Fibroblast of villous mesenchyme (primary cell): ENCODE data around the gene GPR153. TPM values are rescaled to one million over a fixed set of nuclear protein-coding genes. Genes with fewer than 3 reads are reported as not detected.
A peak's percentile ranks its signal among the peaks of the same experiment; 100 is the strongest.

ENCODE experiments used
- DNase-seq: peaks from one replicate; pipeline ENCODE4 v3.0.0-alpha.2; 2010; ENCODE audit warnings: low read depth
- H3K4me3 ChIP-seq: 2 replicates; pipeline ENCODE4 v1.5.1; 2011; ENCODE audit warnings: low read depth, mild to moderate bottlenecking, low read length
- CTCF ChIP-seq: IDR thresholded peaks from 2 replicates; pipeline ENCODE4 v1.5.1; 2012; ENCODE audit warnings: low read depth, mild to moderate bottlenecking, low read length; ENCODE audit not compliant: insufficient read depth
- total RNA-seq: library from RNA; depleted of rRNA; stranded (reverse); fragments of >200 nt; gene quantifications from 2 replicates; pipeline ENCODE4 v1.2.3, GENCODE V29; 2012

GPR153 gene
- total RNA-seq, 1 donor, result 5.2 TPM

GRCh38 chr1:6302568-6302967, 41.7 kb upstream of the GPR153 start:
- H3K4me3 ChIP-seq, result no peak overlapping the region
- DNase-seq, result no peak
- no peak for TF ChIP-seq CTCF

DNA sequence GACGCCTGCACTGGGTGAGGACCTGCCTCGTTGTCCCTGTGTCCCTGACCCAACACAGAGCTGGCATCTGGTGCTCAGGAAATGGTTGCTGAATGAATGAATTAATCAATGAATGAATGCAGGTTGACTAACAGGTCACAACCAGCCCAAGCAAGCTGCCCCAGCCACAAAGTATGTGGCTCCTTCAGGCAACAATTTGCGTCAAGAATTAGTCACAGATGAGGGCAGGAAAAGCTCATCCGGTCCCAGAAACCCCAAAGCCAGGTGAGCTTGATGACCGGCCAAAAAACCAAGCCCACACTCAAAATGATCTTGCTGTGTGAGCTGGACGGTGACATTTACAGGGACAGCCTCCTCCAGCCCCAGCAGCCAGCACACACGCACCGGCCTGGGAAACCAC, 40.6 kb upstream of the GPR153 start:
- TF ChIP-seq CTCF, result no peak
- H3K4me3 ChIP-seq, result no peak overlapping the region
- DNase-seq, result no peak

DNA sequence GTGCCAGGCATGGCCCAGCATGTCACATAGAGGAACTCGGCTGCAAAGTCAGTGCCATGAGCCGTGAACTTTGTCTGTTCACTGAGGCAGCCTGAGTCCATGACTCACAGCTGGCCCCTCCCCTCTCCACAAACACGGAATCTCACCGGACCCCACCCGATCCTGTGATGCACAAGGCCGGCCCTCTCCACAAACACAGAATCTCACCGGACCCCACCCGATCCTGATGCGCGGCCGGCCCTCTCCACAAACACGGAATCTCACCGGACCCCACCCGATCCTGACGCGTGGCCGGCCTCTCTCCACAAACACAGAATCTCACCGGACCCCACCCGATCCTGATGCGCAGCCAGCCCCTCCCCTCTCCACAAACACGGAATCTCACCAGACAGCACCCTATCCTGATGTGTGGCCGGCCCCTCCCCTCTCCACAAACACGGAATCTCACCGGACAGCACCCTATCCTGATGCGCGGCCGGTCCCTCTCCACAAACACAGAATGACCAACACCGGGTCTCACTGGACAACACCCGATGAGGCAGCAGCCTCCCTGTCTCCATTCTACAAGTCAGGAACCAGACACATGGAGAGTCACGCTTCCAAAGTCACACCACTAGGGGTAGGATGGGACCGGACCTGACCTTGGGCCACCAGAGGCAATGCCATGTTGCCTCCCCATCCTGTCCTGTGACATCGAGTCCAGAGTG, 39.6 kb upstream of the GPR153 start:
- DNase-seq, result peak; percentile 9
- peak; percentile 5 for TF ChIP-seq CTCF
- no peak overlapping the region for H3K4me3 ChIP-seq

DNA sequence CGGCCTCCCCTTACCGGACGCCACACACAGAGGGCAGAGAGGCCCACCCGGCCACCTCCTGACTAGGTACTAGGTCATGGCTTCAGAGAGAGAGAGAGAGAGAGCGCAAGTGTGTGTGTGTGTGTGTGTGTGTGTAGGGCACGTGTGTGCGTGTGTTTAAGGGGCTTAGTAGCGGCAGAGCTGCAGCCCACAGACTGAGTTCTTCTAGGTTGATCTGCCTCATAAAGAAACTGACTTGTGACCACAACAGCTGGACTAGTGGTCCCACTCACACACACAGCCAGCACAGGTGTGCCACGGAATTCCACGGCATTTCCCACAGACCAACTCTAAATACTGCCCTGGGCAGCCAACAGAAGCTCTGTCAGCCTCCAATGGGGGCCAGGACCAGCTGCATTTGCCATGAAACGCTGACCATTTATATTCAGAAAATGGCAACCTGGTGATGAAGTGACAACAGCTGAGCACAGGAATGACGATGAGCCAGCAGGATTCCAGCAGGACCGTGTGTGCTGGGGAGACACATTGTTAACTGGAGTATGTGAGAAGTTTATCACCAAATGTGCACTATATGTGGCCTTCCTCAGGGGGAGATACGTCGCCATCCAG, 38.8 kb upstream of the GPR153 start:
- no peak for DNase-seq
- no peak overlapping the region for H3K4me3 ChIP-seq
- no peak for TF ChIP-seq CTCF

DNA sequence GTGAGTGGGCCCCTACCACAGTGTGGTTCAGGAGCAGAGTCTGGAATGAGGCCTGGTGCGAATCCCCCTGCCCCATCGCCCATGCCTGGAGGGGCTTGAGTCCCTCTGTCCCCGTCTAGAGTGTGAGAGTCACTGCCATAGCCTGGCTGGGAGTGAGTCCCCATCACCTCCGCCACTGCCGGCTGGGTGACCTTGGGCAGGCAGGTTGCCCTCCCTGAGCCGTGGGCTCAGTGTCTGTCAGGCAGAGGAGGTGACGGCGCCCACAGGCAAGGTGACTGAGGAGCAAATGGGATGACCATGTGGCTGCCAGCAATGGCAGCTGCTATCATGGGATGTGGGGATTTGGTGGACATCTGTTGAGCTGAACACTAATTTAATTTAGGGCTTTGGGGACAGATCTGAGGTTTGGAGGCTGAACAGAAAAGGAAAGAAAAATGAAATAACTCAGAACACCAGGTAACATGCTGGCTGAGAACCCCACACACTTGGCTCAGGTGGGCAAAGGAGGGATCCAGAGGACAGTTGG, 38.1 kb upstream of the GPR153 start:
- TF ChIP-seq CTCF, result no peak

DNA sequence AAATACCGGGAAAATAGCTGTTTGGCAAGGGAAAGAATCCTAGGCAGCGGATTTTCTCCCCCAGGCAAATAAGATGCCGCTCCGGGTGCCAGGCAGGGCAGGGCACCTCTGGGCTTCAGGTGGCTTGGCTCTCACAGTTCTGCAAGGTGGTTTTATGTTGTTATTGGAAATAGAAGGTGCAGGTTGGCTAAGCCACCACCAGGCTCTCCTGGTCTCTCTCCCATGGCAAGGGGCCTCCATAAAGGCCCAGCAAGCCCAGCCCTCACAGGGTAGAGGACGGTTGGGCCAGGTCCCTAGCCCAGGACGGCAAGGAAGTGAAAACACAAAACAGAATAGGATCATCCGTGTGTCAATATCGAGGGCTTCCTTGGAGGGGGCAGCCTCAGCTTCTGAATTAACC, 37.6 kb upstream of the GPR153 start:
- no peak for TF ChIP-seq CTCF
- no peak overlapping the region for H3K4me3 ChIP-seq
- DNase-seq, result no peak

More for the DNA sequence above, 38.1 kb upstream of the GPR153 start:
- no peak overlapping the region for H3K4me3 ChIP-seq
- DNase-seq, result no peak
